ENCODE results near the gene CHPF. TPM values are rescaled to one million over a fixed set of nuclear protein-coding genes. Genes with fewer than 3 reads are reported as not detected.

Gene CHPF
- total and polyA plus RNA-seq, 10 of the 15 experiments (the other 5 are each of a cell fraction or from before 2014, with no cell fraction given), result 0.09 to 17.4 (median 8.3) TPM; not detected in 1

GRCh38 chr2:219581346-219581745, 37.7 kb upstream of the CHPF start (continued):
- TF ChIP-seq ZBTB40 (IDR thresholded peaks at IDR 0.05; ENCODE audit: borderline replicate concordance) (no peak), RFX5 (IDR thresholded peaks at IDR 0.05; ENCODE audit: low read depth, low read length) (no peak), CEBPB (IDR thresholded peaks at IDR 0.05; ENCODE audit: borderline replicate concordance in 1 of 2, low read depth in 2 of 2, low read length in 2 of 2) (no peak), MYC (IDR thresholded peaks at IDR 0.05; ENCODE audit: insufficient read depth, insufficient read length, insufficient replicate concordance, low read length, severe bottlenecking) (no peak), PBX3 (IDR thresholded peaks at IDR 0.05; ENCODE audit: insufficient replicate concordance, low read depth, low read length) (no peak), USF1 (IDR thresholded peaks at IDR 0.05; ENCODE audit: borderline replicate concordance, extremely low read length, insufficient read depth, low read depth, low read length) (no peak), NR2C1 (IDR thresholded peaks at IDR 0.05) (no peak), CREB1 (IDR thresholded peaks at IDR 0.05; ENCODE audit: low read depth) (no peak)

All from GM12878 (cell line).